Measurements from ENCODE around the gene GMPR. TPM values are rescaled to one million over a fixed set of nuclear protein-coding genes. Genes with fewer than 3 reads are reported as not detected.
"Not testable (repeated sequence)": the region's sequence is repeated elsewhere in the genome, so short reads cannot be mapped to it uniquely, and the experiment has no call there.

Gene GMPR
- total RNA-seq, 1 donor from 2014 or later = 2.0 TPM

DNA sequence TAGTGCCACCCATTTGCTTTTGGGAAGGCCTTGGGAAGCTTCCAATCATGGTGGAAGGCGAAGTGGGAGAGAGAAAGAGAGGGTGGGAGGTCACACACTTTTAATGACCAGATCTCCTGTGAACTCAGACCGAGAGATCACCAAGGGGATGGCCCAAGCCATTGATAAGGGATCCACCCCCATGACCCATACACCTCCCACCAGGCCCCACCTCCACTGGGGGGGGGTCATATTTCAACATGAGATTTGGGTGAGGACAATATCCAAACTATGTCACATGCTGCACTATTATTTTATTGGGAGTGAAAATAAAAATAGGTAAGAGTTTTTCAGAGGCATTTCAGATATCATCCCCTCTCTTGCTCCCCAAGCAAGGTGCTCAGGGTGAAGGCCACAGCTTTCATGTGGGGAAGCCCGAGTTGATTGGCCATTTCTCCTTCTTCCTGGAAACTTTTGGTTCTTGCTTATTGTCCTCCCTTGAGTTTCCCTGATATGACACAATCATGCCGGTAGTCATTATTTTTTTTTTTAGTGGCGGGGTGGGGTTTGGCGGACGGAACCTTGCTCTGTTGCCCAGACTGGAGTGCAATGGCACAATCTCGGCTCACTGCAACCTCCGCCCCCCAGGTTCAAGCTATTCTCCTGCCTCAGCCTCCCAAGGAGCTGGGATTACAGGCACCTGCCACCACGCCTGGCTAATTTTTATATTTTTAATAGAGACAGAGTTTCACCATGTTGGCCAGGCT is 15.2 kb downstream of the GMPR start:
- Histone ChIP-seq H3K27ac (no peak overlapping the region), H3K9me3 (no peaks in the 10 kb centered on the region), H3K36me3 (no peaks in the 10 kb centered on the region), H3K27me3 (no peaks in the 10 kb centered on the region), H3K4me1 (no peaks in the 10 kb centered on the region), H3K4me3 (no peak overlapping the region)
- intact Hi-C loops (cut with DNase I) = no loop called here
- TF ChIP-seq POLR2AphosphoS5 (IDR thresholded peaks at IDR 0.05; ENCODE audit: insufficient read depth in 1 of 2, low read depth in 1 of 2) (no peak), POLR2A (IDR thresholded peaks at IDR 0.05) (no peak), CTCF (IDR thresholded peaks at IDR 0.05) (no peak)
- DNase-seq (ENCODE audit: extremely low spot score in 2 of 2) = no peak

- no peak for DNase-seq (ENCODE audit: extremely low spot score in 2 of 2)
- Histone ChIP-seq H3K27me3 (no peaks in the 10 kb centered on the region), H3K9me3 (no peaks in the 10 kb centered on the region), H3K4me1 (no peaks in the 10 kb centered on the region), H3K27ac (no peak overlapping the region), H3K4me3 (no peak overlapping the region), H3K36me3 (no peaks in the 10 kb centered on the region)
- intact Hi-C loops (cut with DNase I) = no loop called here
- TF ChIP-seq CTCF (IDR thresholded peaks at IDR 0.05) (no peak), POLR2A (IDR thresholded peaks at IDR 0.05) (no peak), POLR2AphosphoS5 (IDR thresholded peaks at IDR 0.05; ENCODE audit: insufficient read depth in 1 of 2, low read depth in 1 of 2) (no peak)
Observed at GRCh38 chr6:16254535-16254934, 16.1 kb downstream of the GMPR start.

DNA sequence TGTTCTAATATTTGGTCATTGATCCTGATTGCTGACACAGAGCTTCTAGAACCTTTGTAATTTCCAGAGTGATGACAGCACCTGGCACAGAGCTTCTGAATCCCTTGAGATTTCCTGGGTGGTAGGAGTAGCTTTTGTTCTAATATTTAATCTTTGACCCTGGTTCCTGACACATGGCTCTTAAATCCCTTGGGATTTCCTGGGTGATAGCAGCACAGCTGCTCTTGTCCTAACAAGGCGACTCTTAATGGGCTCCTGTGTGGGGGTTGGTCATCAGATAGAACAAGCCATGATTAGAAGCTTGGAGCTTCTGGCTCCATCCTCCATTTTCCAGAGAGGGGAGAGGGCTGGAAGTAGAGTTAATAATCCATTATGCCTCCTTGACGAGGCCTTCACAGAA is 18.4 kb downstream of the GMPR start:
- Histone ChIP-seq H3K36me3 (no peaks in the 10 kb centered on the region), H3K27me3 (no peaks in the 10 kb centered on the region), H3K4me3 (no peak overlapping the region), H3K27ac (no peak overlapping the region), H3K4me1 (no peaks in the 10 kb centered on the region), H3K9me3 (no peaks in the 10 kb centered on the region)
- intact Hi-C loops (cut with DNase I) = no loop called here
- TF ChIP-seq CTCF (IDR thresholded peaks at IDR 0.05) = no peak
- TF ChIP-seq POLR2AphosphoS5 (IDR thresholded peaks at IDR 0.05; ENCODE audit: insufficient read depth in 1 of 2, low read depth in 1 of 2) = no peak
- TF ChIP-seq POLR2A (IDR thresholded peaks at IDR 0.05) = no peak
- DNase-seq (ENCODE audit: extremely low spot score in 2 of 2) = no peak

DNA sequence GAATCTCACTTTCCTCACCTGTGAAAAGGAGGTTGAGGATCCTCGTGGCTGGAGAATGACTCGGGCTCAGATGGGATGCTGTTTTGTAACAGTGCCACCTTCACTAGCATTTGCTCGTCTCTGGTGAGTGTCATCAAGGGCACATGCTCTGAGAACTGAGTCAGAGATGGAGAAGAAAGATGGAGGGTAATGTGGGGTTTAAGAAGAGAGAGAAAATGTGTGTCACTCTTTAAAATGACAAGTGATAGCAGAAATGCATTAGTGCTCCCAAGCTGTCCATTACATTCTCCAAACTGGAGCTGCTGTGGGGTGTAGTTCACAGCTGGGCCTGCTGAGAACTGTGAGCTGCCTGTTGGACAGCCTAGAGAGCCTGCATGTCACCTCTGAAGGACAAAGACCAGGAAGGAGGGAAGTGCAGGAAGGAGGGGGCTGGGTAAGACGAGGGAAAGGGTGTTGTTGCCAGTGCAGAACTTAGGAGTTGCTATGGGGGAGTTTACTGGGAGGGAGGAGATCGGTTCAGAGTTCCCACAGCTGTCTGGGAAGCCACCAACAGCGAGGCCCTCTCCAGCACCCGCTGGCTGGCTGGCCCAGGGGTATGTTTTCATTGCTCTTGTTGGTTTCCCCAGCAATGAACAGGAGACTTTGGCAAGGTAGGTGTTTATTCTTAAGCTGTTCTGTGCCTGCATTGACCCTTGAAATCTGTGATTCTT is 19.8 kb downstream of the GMPR start:
- Histone ChIP-seq H3K27ac (no peak overlapping the region), H3K27me3 (no peaks in the 10 kb centered on the region), H3K4me3 (no peak overlapping the region), H3K36me3 (no peaks in the 10 kb centered on the region), H3K9me3 (no peaks in the 10 kb centered on the region), H3K4me1 (no peaks in the 10 kb centered on the region)
- DNase-seq (ENCODE audit: extremely low spot score in 2 of 2) = no peak
- TF ChIP-seq POLR2AphosphoS5 (IDR thresholded peaks at IDR 0.05; ENCODE audit: insufficient read depth in 1 of 2, low read depth in 1 of 2) = no peak
- no peak for TF ChIP-seq POLR2A (IDR thresholded peaks at IDR 0.05)
- TF ChIP-seq CTCF (IDR thresholded peaks at IDR 0.05) = no peak
- intact Hi-C loops (cut with DNase I) = no loop called here

- Histone ChIP-seq H3K4me1 (no peaks in the 10 kb centered on the region), H3K4me3 (no peak overlapping the region), H3K9me3 (no peaks in the 10 kb centered on the region), H3K27me3 (no peaks in the 10 kb centered on the region), H3K27ac (no peak overlapping the region), H3K36me3 (no peaks in the 10 kb centered on the region)
- intact Hi-C loops (cut with DNase I) = no loop called here
- DNase-seq (ENCODE audit: extremely low spot score in 2 of 2) = no peak
- TF ChIP-seq POLR2A (IDR thresholded peaks at IDR 0.05) = no peak
- TF ChIP-seq CTCF (IDR thresholded peaks at IDR 0.05) = no peak
- no peak for TF ChIP-seq POLR2AphosphoS5 (IDR thresholded peaks at IDR 0.05; ENCODE audit: insufficient read depth in 1 of 2, low read depth in 1 of 2)
Observed at GRCh38 chr6:16258709-16259075, 20.3 kb downstream of the GMPR start.

DNA sequence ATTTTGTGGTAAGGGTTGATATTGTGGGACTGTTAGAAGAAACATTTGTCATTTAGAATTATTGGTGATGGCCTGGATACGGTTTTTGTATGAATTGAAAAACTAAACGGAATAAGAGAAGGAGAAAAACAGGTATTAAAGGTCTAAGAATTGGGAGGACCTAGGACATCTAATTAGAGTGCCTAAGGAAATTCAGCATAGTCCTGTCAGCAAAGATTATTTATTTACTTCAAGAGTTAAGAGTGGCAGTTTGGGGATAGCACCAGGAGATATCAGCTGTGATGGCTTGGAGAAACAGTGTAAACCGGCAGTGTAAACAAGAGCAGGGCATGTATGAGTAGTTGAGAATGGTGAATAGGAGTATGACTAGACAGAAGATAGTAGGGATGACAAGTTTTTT is 21.2 kb downstream of the GMPR start:
- H3K27ac ChIP-seq; DNase-seq (ENCODE audit: extremely low spot score in 2 of 2); H3K9me3 ChIP-seq; intact Hi-C loops (cut with DNase I); H3K4me1 ChIP-seq; H3K4me3 ChIP-seq; H3K36me3 ChIP-seq; H3K27me3 ChIP-seq: not testable (repeated sequence)

DNA sequence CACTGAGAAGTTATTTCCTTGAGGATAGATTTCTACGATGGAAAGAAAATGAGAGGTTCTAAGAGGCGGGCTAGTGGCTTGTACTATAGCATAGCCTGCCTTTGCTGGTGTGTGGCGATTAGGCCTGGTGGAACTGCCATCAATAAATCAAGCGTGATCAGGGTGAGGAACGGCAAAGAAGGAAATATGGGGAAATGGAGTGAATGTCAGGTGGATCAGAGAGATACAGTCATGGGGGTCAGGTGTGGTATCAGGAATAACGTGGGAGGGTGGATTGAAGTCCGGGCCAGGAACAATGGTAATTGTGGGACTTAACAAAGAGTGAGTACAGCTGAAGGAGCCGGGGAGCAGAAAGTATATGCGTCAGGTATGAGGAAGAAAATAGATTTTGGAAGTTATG is 22.2 kb downstream of the GMPR start:
- intact Hi-C loops (cut with DNase I) = not testable (repeated sequence)

More for the DNA sequence above, 22.2 kb downstream of the GMPR start:
- H3K4me1 ChIP-seq; H3K27me3 ChIP-seq; H3K4me3 ChIP-seq; H3K36me3 ChIP-seq; DNase-seq (ENCODE audit: extremely low spot score in 2 of 2); H3K9me3 ChIP-seq; H3K27ac ChIP-seq: not testable (repeated sequence)
